Epidermal melanocyte (primary cell): Measurements from ENCODE around the gene BOC.

Experiments used
- DNase-seq: peaks from one replicate; pipeline ENCODE4 v3.0.0; 2011; ENCODE audit warnings: low spot score; ENCODE audit not compliant: insufficient read length

BOC gene

DNA sequence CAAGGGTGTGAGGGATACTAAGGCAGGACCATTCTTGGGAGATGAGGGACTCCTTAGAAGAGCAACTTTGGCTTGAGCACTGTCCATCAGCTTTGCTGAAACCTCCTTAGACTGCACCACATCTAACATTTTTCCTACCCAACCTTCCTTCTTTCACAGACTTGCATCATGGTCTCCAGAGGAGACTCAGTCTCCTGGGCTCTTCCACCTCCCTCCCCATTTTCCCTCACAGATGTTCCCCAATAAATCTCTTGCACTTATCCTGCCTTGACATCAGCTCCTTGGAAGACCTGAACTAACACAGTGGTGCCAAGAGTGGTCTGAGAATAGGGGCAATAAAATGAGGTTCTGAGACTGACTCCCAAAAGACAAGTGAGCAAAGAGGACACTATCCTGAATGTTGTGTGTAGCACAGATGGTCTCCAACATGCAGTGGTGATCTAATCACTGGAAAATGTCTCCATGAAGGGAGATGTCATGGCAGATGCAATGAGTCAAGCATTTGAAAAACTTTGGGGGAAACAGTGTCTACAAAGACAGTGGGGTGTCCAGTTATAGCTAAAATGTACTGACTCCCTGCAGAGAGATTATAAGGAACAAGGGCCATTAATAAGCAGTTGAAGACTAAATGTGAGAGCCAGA, 26.0 kb upstream of the BOC start:
- no peak for DNase-seq

GRCh38 chr3:113186566-113186965, 24.8 kb upstream of the BOC start:
- DNase-seq: no peak

GRCh38 chr3:113193288-113193687, 18.1 kb upstream of the BOC start:
- no peak for DNase-seq

DNA sequence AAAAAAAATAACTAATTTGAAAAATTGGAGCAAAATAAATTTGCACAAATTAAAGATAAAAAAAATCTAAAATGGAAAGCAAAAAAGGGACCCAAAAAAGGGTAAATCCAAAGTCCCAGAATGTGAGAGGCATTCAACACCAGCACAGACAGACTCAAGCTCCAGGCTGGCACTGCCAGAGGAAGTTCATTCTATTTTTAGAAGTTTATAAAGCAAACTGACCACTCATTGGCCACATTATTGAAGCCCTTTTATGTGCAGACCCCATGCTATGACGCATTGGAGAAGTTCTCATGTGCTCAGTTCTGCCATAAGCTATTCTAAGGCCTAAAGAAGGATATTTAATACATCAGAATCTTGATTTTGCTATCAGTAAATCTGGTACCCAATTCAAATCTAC, 17.6 kb upstream of the BOC start:
- DNase-seq: no peak

DNA sequence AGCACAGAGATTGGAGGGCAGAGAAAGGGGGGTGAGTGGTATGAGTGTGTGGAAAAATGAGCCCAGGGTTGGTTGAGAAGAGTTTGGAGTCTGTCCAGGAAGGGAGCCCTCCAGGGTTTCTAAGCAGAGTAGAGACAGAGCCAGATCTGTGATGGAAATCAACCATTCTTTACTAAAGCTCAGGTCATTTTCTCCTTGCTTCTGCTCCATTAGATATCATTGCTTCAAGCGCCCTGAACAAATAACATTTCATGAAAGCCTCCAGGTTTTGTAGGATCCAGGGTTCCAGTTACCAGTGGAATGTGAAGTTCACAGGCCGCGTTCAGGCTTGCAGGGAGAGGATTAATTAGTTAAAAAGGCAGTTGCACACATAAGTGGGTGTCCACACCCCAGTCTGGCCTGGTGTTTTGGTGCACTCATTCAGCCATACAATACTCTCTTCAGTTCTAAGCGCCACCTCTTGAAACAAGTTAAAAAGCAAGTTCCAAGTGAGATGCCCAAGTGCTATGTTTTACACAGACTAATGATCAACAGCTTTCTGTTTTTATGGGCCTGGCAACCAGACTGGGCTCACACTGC, 16.4 kb upstream of the BOC start:
- DNase-seq: no peak

DNA sequence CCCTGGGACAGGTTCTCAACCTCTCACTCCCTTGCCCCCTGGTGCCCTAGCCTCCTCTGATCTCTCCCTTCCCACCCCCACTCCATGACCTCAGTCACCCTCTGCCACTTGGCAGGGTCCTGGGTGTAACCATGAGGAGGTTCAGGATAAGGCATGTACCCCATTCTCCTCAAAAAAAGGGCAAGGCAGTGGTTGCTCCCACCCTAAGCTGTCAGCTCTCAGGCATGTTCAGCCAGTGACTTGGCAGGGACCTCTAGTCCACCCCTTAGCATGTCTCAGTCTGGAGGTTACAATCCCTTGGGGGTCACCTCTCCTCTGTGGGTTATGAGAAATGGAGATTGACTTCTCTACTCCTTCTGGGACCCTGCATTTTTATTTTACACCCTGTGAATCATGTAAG, 11.0 kb upstream of the BOC start:
- no peak for DNase-seq

DNA sequence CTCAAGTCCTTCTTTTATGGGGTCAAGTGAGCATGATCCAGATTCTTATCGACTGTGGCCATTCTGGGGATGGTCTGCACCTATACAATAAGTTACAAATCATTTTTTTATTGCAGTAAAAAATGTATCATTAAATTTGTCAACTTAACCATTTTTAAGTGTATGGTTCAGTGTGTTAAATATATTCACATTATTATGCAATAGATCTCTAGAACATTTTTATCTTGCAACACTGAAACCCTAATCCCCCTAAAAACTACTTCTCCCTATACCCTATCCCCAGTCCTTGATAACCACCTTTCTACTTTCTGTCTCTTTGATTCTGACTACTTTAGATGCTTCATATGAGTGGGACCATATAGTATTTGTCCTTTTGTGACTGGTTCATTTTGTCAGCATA, 10.4 kb upstream of the BOC start:
- DNase-seq: no peak

- DNase-seq: no peak
Observed at GRCh38 chr3:113204371-113204770, 7.0 kb upstream of the BOC start.

DNA sequence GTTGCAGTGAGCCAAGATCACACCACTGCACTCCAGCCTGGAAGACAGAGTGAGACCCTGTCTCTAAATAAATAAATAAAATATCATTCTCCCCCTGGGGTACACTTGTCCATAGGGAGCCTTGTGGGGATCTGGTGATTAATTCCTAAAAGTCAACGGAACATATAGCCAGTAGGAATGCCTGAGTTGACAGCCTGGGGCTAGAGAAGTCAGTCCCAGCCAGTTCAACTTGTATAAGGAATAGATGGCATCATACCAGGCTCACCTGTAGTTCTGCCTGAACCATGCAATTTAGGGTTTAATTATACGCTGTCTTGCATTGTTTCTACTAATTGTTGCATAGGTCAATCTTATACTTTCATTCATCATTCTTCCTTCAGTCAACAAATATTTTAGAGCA, 5.9 kb upstream of the BOC start:
- no peak for DNase-seq

DNA sequence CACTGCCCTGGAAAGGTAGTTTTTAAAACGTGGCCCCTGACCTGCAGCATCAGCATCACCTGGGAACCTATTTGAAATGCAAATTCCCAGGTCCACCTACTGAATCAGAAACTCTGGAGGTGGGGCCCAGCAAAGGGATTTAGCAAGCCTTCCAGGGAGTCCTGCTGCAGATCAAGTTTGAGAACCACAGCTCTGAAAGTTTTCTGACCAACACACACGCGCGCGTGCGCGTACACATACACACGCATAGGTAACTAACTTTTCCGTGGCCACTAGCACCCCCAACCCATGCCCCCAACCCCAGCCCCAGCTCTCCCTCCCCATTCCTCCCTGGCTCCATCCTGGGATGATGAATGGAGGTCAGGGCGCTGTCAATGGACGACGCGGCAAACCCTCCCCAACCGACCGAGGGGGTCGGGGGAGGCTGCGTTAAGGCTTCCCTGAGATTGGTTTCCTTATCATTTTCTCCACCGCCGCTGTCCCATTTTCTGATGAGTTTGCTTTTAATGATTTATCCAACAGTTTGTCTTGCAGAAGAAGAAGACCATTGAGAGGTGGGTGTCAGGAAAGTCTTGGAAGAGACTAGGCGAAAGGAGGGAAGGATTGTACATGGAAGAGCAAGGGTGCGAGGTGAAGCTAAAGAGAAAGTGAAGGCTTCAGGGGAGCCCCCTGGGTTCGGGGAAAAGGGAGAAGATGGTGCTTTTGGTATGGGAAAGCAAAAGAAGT, 590 bp upstream of the BOC start:
- no peak for DNase-seq

- no peak for DNase-seq
Observed at GRCh38 chr3:113212150-113212843, 940 bp downstream of the BOC start.

- DNase-seq: no peak
Observed at GRCh38 chr3:113212844-113213375, 1.6 kb downstream of the BOC start.

DNA sequence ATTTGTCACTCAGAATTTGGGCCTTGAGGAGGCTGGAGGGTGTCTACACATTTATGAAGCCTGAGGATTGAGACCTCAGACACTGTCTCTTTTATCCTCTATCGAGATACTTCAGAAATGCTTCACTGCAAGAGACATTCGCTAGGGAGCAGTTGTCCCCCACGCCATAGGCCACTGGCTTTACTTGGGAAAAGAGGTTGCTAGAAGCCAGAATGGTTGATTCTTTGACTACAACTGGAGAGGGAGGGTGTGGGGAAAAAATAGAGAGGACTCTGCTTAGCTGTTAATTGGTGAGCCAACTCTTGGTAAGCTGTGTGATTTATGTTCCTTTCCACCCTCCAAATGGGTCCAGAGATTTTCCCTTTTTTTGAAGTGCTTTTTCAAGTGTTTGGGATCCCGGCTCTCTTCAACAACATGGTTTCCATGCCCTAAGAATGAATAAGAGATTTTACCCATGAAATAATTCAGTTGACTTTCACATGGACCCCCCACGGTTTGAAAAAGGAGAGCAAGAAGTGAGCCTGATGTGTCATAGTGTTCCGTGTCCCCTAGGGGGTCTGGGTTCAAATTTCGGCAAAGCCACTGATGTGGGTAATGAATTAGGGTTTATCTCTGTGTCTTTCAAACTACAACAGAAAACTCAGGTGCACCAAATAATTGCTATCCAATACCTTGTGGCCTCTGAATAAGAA, 2.7 kb downstream of the BOC start:
- DNase-seq: no peak

GRCh38 chr3:113214917-113215595, 3.7 kb downstream of the BOC start:
- DNase-seq: no peak

DNA sequence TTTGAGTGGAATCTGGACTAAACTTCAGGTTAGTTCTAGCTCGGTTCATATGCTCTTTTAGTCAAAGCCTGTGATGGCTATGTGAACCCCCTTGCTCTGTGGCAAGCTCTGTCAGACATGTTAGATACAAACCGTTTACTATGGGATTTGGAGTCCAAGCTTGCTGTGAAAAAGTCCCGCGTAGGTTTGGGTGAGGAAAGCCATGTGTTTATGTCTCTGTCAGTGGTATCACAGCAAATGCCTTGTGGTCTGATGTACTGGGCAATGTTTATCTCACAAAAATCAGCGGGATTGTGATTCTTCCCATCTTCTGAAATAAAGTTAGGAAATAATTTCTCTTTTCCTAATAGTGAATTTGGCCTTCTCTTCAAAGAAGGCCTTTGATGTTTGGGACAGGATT, 5.0 kb downstream of the BOC start:
- DNase-seq: no peak

DNA sequence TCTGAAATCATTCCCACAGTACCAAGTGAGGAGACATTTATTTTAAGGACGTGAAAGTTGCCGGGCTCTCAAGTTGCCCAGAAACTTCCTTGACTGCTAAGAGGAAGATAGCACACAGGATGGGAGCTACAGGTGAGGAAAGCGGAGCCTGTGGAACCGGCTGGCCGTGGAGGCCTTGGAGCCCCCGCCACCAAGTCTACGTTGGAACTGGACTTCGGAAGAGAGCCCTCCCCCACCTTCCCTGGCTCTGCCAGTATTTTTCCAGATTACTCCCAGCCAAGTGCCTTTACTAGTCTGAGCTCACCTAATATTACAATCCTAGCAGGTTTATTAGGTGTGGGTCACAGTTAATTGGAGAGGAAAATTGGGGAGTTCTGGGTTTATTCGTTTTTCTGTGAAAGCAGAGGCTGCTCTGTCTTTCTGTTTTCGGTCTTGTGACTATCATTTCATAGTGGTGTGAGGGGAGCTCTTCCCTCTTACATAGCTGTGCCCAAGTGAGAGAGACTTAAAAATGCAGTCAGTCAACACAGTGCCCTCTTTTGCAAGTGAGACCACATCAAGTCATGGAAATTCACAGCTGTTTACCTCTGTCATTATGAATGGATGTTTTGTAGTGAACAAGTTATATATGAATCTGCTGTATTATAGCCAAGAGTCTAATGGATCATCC, 6.8 kb downstream of the BOC start:
- no peak for DNase-seq

- DNase-seq: no peak
Observed at GRCh38 chr3:113218681-113219045, 7.3 kb downstream of the BOC start.

GRCh38 chr3:113219605-113220300, 8.4 kb downstream of the BOC start:
- no peak for DNase-seq

DNA sequence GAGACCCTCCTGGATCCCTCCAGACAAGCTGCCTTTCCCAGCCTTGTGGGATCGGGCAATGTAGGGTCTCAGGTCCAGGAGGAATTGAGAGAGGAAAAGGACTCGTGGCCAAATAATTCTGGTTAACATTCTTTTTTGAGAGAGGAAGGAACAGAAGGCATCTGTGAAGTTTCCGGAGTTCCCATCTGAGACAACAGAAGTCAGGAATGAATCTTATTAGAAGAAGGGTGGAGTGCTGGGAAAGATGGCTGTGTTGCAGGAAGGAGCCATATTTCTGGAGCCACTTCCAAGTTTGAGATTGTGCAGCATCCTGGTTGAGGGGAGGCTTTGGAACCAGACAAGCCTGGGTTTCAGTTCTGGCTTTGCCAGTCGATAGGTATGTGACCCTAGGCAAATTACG, 9.4 kb downstream of the BOC start:
- no peak for DNase-seq

DNA sequence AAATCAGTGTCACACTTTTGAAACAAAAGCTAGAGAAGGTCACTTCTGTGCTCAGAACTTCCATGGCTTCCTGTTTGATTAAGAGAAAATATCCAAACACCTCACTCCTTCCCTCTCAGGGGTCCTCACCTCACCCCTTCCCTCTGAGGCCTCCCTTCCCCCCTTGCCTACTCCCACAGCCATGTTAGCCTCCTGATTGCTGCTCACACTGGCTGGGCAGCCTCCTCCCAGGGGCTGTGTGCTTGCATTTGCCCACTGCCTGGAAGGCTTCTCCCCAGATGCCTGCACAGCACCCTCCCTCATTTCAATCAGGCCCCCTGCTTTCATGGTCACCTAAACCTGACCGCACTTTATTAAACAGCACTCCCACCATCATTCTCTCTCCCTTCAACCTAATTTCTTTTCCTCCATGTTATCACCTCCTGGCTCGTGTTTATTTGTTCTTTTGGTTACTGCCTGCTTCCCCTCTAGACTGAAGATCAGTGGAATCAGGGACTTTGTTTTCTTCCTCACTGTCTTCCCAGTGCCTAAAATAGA, 10.4 kb downstream of the BOC start:
- no peak for DNase-seq
